Neural cell (in vitro differentiated cells): ENCODE results near the gene PHACTR1. TPM values are rescaled to one million over a fixed set of nuclear protein-coding genes. Genes with fewer than 3 reads are reported as not detected.

Experiments used
- H2AFZ ChIP-seq: fragments of 200-600, 300-800 bp; sonication (generic), shearing (Covaris generic); 2 replicates; pipeline ENCODE4 v1.6.0; 2014; ENCODE audit warnings: low read depth, mild to moderate bottlenecking, antibody characterized with exemption, low read length, moderate library complexity
- H3F3A ChIP-seq: fragments of 200-600 bp; shearing (Covaris generic); 2 replicates; pipeline ENCODE4 v1.6.1; 2016; ENCODE audit warnings: mild to moderate bottlenecking, moderate library complexity, mixed read lengths, antibody characterized with exemption, low read length; ENCODE audit not compliant: insufficient read depth, poor library complexity, severe bottlenecking
- H3K27ac ChIP-seq: fragments of 200-600, 300-800 bp; sonication (generic), shearing (Covaris generic); 2 replicates; pipeline ENCODE4 v1.5.1; 2014; ENCODE audit warnings: mild to moderate bottlenecking, low read length, moderate library complexity
- H3K27me3 ChIP-seq: fragments of 300-800, 200-600 bp; sonication (generic), shearing (Covaris generic); 2 replicates; pipeline ENCODE4 v1.6.0; 2014; ENCODE audit warnings: mild to moderate bottlenecking, low read depth, low read length, moderate library complexity; ENCODE audit not compliant: insufficient read depth
- H3K36me3 ChIP-seq: fragments of 300-800, 200-600 bp; sonication (generic), shearing (Covaris generic); 2 replicates; pipeline ENCODE4 v1.5.1; 2014; ENCODE audit warnings: mild to moderate bottlenecking, antibody characterized with exemption, low read length, moderate library complexity; ENCODE audit not compliant: insufficient read depth
- H3K4me2 ChIP-seq: fragments of 300-800, 200-600 bp; sonication (generic), shearing (Covaris generic); 2 replicates; pipeline ENCODE4 v1.6.0; 2014; ENCODE audit warnings: mild to moderate bottlenecking, low read length
- H3K4me3 ChIP-seq: fragments of 300-800, 200-600 bp; sonication (generic), shearing (Covaris generic); 2 replicates; pipeline ENCODE4 v1.5.1; 2014; ENCODE audit warnings: mild to moderate bottlenecking, low read length, moderate library complexity
- H3K79me2 ChIP-seq: fragments of 200-600 bp; shearing (Covaris generic); replicated peaks from 2 replicates; pipeline ENCODE4 v1.6.0; 2014; ENCODE audit warnings: mild to moderate bottlenecking, low read length, moderate library complexity; ENCODE audit not compliant: insufficient read depth
- H3K9ac ChIP-seq: fragments of 300-800, 200-600 bp; sonication (generic), shearing (Covaris generic); 2 replicates; pipeline ENCODE4 v1.6.1; 2016; ENCODE audit warnings: mild to moderate bottlenecking, low read length, mixed read lengths
- H3K9me2 ChIP-seq: fragments of 200-600 bp; shearing (Covaris generic); 2 replicates; pipeline ENCODE4 v1.6.1; 2016; ENCODE audit warnings: mild to moderate bottlenecking, low read length, mixed read lengths; ENCODE audit not compliant: insufficient read depth
- H3K9me3 ChIP-seq: fragments of 200-600, 300-800 bp; sonication (generic), shearing (Covaris generic); 2 replicates; pipeline ENCODE4 v1.6.1; 2016; ENCODE audit warnings: mild to moderate bottlenecking, mixed run types, low read length, moderate library complexity, mixed read lengths
- H4K20me1 ChIP-seq: fragments of 200-600 bp; shearing (Covaris generic); 2 replicates; pipeline ENCODE4 v1.6.1; 2016; ENCODE audit warnings: mild to moderate bottlenecking, mixed run types; ENCODE audit not compliant: insufficient read depth
- EP300 ChIP-seq: fragments of 450-650 bp; conservative IDR thresholded peaks from 2 replicates; pipeline ENCODE4 v1.6.1; 2014; ENCODE audit warnings: antibody characterized with exemption, mild to moderate bottlenecking, moderate library complexity; ENCODE audit not compliant: poor library complexity, severe bottlenecking
- EZH2 ChIP-seq: fragments of 200-600, 300-800 bp; shearing (Covaris generic), sonication (generic); IDR thresholded peaks from 2 replicates; pipeline ENCODE4 v1.6.1; 2014; ENCODE audit warnings: antibody characterized with exemption, low read length, borderline replicate concordance, mild to moderate bottlenecking; ENCODE audit not compliant: insufficient read depth, poor library complexity, severe bottlenecking
- MXI1 ChIP-seq: fragments of 450-650 bp; conservative IDR thresholded peaks from 2 replicates; pipeline ENCODE4 v1.6.1; 2014; ENCODE audit warnings: antibody characterized with exemption, mild to moderate bottlenecking; ENCODE audit not compliant: poor library complexity, severe bottlenecking
- POLR2AphosphoS5 ChIP-seq: IDR thresholded peaks from 2 replicates; pipeline ENCODE4 v1.6.1; 2012
- RAD21 ChIP-seq: fragments of 450-650 bp; conservative IDR thresholded peaks from 2 replicates; pipeline ENCODE4 v1.6.1; 2014; ENCODE audit warnings: antibody characterized with exemption, mild to moderate bottlenecking, moderate library complexity
- REST ChIP-seq: IDR thresholded peaks from 2 replicates; pipeline ENCODE4 v1.6.1; 2012; ENCODE audit warnings: borderline replicate concordance
- SMC3 ChIP-seq: fragments of 450-650 bp; conservative IDR thresholded peaks from 2 replicates; pipeline ENCODE4 v1.6.1; 2014; ENCODE audit warnings: antibody characterized with exemption, mild to moderate bottlenecking, moderate library complexity; ENCODE audit not compliant: poor library complexity
- TAF1 ChIP-seq: IDR thresholded peaks from 2 replicates; pipeline ENCODE4 v1.6.1; 2012; ENCODE audit warnings: low read depth
- polyA plus RNA-seq: library from polyadenylated mRNA; depleted of rRNA; stranded (reverse); fragments of >200 nt; gene quantifications from 2 replicates; pipeline ENCODE4 v1.2.3, GENCODE V29; 2014
- TF ChIP-seq, protein P1 (sequence below): fragments of 450-650 bp; IDR thresholded peaks from 2 replicates; pipeline ENCODE4 v1.5.1; 2014; ENCODE audit warnings: antibody characterized with exemption, mild to moderate bottlenecking, moderate library complexity; ENCODE audit not compliant: poor library complexity, severe bottlenecking

PHACTR1 gene
- polyA plus RNA-seq, 1 donor from 2014 or later, result 7.8 TPM

GRCh38 chr6:13220266-13220665, 503.7 kb downstream of the PHACTR1 start:
- H3K9me3 ChIP-seq, result no peaks in the 10 kb centered on the region
- H3F3A ChIP-seq, result no peaks in the 10 kb centered on the region
- no peak overlapping the region for H3K9ac ChIP-seq
- H3K79me2 ChIP-seq, result no peaks in the 10 kb centered on the region
- no peaks in the 10 kb centered on the region for H3K27me3 ChIP-seq
- H4K20me1 ChIP-seq, result no peaks in the 10 kb centered on the region
- H3K4me2 ChIP-seq, result no peak overlapping the region
- no peak for TF ChIP-seq MXI1
- no peak for TF ChIP-seq RAD21
- TF ChIP-seq REST, result no peak
- TF ChIP-seq, protein P1, sequence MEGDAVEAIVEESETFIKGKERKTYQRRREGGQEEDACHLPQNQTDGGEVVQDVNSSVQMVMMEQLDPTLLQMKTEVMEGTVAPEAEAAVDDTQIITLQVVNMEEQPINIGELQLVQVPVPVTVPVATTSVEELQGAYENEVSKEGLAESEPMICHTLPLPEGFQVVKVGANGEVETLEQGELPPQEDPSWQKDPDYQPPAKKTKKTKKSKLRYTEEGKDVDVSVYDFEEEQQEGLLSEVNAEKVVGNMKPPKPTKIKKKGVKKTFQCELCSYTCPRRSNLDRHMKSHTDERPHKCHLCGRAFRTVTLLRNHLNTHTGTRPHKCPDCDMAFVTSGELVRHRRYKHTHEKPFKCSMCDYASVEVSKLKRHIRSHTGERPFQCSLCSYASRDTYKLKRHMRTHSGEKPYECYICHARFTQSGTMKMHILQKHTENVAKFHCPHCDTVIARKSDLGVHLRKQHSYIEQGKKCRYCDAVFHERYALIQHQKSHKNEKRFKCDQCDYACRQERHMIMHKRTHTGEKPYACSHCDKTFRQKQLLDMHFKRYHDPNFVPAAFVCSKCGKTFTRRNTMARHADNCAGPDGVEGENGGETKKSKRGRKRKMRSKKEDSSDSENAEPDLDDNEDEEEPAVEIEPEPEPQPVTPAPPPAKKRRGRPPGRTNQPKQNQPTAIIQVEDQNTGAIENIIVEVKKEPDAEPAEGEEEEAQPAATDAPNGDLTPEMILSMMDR, result no peak
- TF ChIP-seq EP300, result no peak
- TF ChIP-seq EZH2, result no peak
- TF ChIP-seq POLR2AphosphoS5, result no peak
- no peak for TF ChIP-seq TAF1
- no peak for TF ChIP-seq SMC3
- H3K36me3 ChIP-seq, result no peaks in the 10 kb centered on the region
- no peak overlapping the region for H3K27ac ChIP-seq
- no peaks in the 10 kb centered on the region for H3K9me2 ChIP-seq
- no peak overlapping the region for H2AFZ ChIP-seq
- H3K4me3 ChIP-seq, result no peak overlapping the region

GRCh38 chr6:13222048-13222447, 505.5 kb downstream of the PHACTR1 start:
- Histone ChIP-seq H3K27ac (no peak overlapping the region), H3K9me3 (no peaks in the 10 kb centered on the region), H4K20me1 (no peaks in the 10 kb centered on the region), H3K4me3 (no peak overlapping the region), H3K27me3 (no peaks in the 10 kb centered on the region), H3F3A (no peaks in the 10 kb centered on the region), H3K36me3 (no peaks in the 10 kb centered on the region), H3K9me2 (no peaks in the 10 kb centered on the region), H3K4me2 (no peak overlapping the region), H3K79me2 (no peaks in the 10 kb centered on the region), H3K9ac (no peak overlapping the region), H2AFZ (no peak overlapping the region)
- TF ChIP-seq RAD21 (no peak), POLR2AphosphoS5 (no peak), REST (no peak), TAF1 (no peak), MXI1 (no peak), SMC3 (no peak), EP300 (no peak), EZH2 (no peak)
- TF ChIP-seq, protein P1, result no peak
